K562 (cell line): ENCODE measurements around the gene TPK1. TPM values are rescaled to one million over a fixed set of nuclear protein-coding genes. Genes with fewer than 3 reads are reported as not detected.

Experiments
- ATAC-seq: fragments of 200-7000 bp; cut with Tn5 transposase; 3 replicates; pipeline ENCODE4 v1.9.1; 2020; ENCODE audit warnings: moderate library complexity
- BruUV-seq: library from RNA; stranded (reverse); fragments of 400-500 nt; replicated peaks from 2 replicates; lab custom pipeline; 2021; lab: Mats Ljungman, UMichigan
- CTCF ChIA-PET: fragments of 300-600 bp; formaldehyde crosslinking; extraction: SDS; loops from one replicate; lab custom pipeline; 2021; ENCODE audit warnings: low intra/inter-chr PET ratio; lab: Yijun Ruan, JAX
- POLR2A ChIA-PET: fragments of 300-600, 350-650 bp; sonication (Branson Sonifier 250); formaldehyde crosslinking; extraction: SDS; loops from one replicate; lab custom pipeline; 2021; ENCODE audit warnings: antibody characterized with exemption, inconsistent platforms; lab: Yijun Ruan, JAX
- DNase-seq, 4 experiments: peaks; one replicate each; pipeline versions ENCODE4 v3.0.0 to v3.0.0-alpha.2; 2011 to 2018; ENCODE audit warnings: low spot score in 3 of 4, mixed read lengths in 3 of 4; ENCODE audit errors: extremely low read depth in 1 of 4
- FAIRE-seq: peaks from 2 replicates; lab custom pipeline; 2011; peaks lifted over from hg19 to GRCh38; lab: Jason Lieb, UNC
- H2AFZ ChIP-seq: 2 replicates; pipeline ENCODE4 v1.6.0; 2011; ENCODE audit warnings: low read depth, low read length, control low read depth, inconsistent platforms
- H3K27ac ChIP-seq: fragments of 200-600 bp; 3 replicates; pipeline ENCODE4 v1.8.0; 2011; ENCODE audit warnings: low read depth, mild to moderate bottlenecking, control low read depth, inconsistent platforms, low read length, moderate library complexity, mixed read lengths; ENCODE audit errors: extremely low read depth
- H3K27me3 ChIP-seq, 2 experiments: fragments of 300-600 bp in 1 of 2; 2 replicates in 1 of 2; 3 replicates in 1 of 2; pipeline versions ENCODE4 v1.6.0 to v1.8.0; 2011; ENCODE audit warnings: inconsistent platforms in 2 of 2, low read length in 2 of 2, mild to moderate bottlenecking in 1 of 2, mixed read lengths in 1 of 2, moderate library complexity in 1 of 2; ENCODE audit not compliant: control insufficient read depth in 2 of 2, insufficient read depth in 2 of 2
- H3K36me3 ChIP-seq: fragments of 300-600 bp; 3 replicates; pipeline ENCODE4 v1.8.0; 2011; ENCODE audit warnings: mild to moderate bottlenecking, low read length, inconsistent platforms; ENCODE audit not compliant: control insufficient read depth, insufficient read depth
- H3K4me1 ChIP-seq, 2 experiments: fragments of 200-600 bp in 1 of 2; replicated peaks in 1 of 2; 2 replicates in 1 of 2; 3 replicates in 1 of 2; pipeline versions ENCODE4 v1.5.1 to v1.8.0; 2011; ENCODE audit warnings: inconsistent platforms in 2 of 2, low read length in 2 of 2, mild to moderate bottlenecking in 1 of 2, mixed read lengths in 1 of 2, moderate library complexity in 1 of 2; ENCODE audit not compliant: control insufficient read depth in 2 of 2, insufficient read depth in 2 of 2
- H3K4me2 ChIP-seq: 2 replicates; pipeline ENCODE4 v1.6.1; 2011; ENCODE audit warnings: low read length, control low read depth, inconsistent platforms, mixed read lengths; ENCODE audit not compliant: insufficient read depth
- H3K4me3 ChIP-seq: fragments of 200-600 bp; sonication (generic), shearing (Covaris generic); 2 replicates; pipeline ENCODE4 v1.5.1; 2016; ENCODE audit warnings: control low read depth, inconsistent platforms
- H3K79me2 ChIP-seq: fragments of 200-600 bp; 3 replicates; pipeline ENCODE4 v1.8.0; 2011; ENCODE audit warnings: low read length, inconsistent platforms; ENCODE audit not compliant: control insufficient read depth, insufficient read depth
- H3K9ac ChIP-seq, 2 experiments: 2 replicates each; pipeline versions ENCODE4 v1.6.0 to v1.6.1; 2011; ENCODE audit warnings: low read depth in 2 of 2, low read length in 2 of 2, control low read depth in 1 of 2, inconsistent platforms in 1 of 2, mild to moderate bottlenecking in 1 of 2, mixed read lengths in 1 of 2; ENCODE audit not compliant: insufficient read depth in 1 of 2
- H3K9me1 ChIP-seq: one replicate; pipeline ENCODE4 v1.6.0; 2011; ENCODE audit warnings: inconsistent platforms, mild to moderate bottlenecking, low read length, moderate library complexity; ENCODE audit not compliant: control insufficient read depth, insufficient read depth
- H3K9me3 ChIP-seq: replicated peaks from 2 replicates; pipeline ENCODE4 v1.5.1; 2011; ENCODE audit warnings: low read depth, low read length, inconsistent platforms; ENCODE audit not compliant: control insufficient read depth, insufficient read depth
- H4K20me1 ChIP-seq: replicated peaks from 2 replicates; pipeline ENCODE4 v1.6.1; 2011; ENCODE audit warnings: low read length, inconsistent platforms, mixed read lengths; ENCODE audit not compliant: control insufficient read depth, insufficient read depth
- CBX8 ChIP-seq: fragments of 200-600 bp; sonication (generic); IDR thresholded peaks from 2 replicates; pipeline ENCODE4 v1.6.1; 2012; ENCODE audit warnings: borderline replicate concordance, mixed run types, low read depth, mild to moderate bottlenecking, moderate library complexity, mixed read lengths, low read length, control low read depth, inconsistent platforms; ENCODE audit not compliant: poor library complexity, severe bottlenecking; ENCODE audit errors: extremely low read depth
- E4F1 ChIP-seq: fragments of 250-450 bp; sonication (Bioruptor Pico); IDR thresholded peaks from 2 replicates; pipeline ENCODE4 v1.5.0; 2021; ENCODE audit warnings: mild to moderate bottlenecking, borderline replicate concordance
- ERF ChIP-seq: fragments of 450-650 bp; formaldehyde crosslinking; IDR thresholded peaks from 2 replicates; pipeline ENCODE4 v1.4.0; 2020; ENCODE audit warnings: mild to moderate bottlenecking, mixed read lengths
- KDM4B ChIP-seq, 2 experiments: fragments of 450-650 bp in 1 of 2; sonication (generic) in 1 of 2; IDR thresholded peaks; 2 replicates each; pipeline ENCODE4 v1.6.1; 2016 to 2017; ENCODE audit warnings: borderline replicate concordance in 2 of 2, antibody characterized with exemption in 1 of 2, low read depth in 1 of 2, mild to moderate bottlenecking in 1 of 2
- RBM39 ChIP-seq: fragments of 200-400 bp; formaldehyde crosslinking; optimal IDR thresholded peaks from 2 replicates; pipeline ENCODE3; 2018; ENCODE audit warnings: low read depth, low read length
- SAP30 ChIP-seq: fragments of 200-600 bp; sonication (generic); IDR thresholded peaks from 2 replicates; pipeline ENCODE4 v1.6.1; 2012; ENCODE audit warnings: borderline replicate concordance, low read depth, mild to moderate bottlenecking, moderate library complexity, low read length, control low read depth, inconsistent platforms; ENCODE audit not compliant: insufficient read depth, poor library complexity, severe bottlenecking
- ZNF395 ChIP-seq: fragments of 200-800 bp; sonication (Bioruptor generic); IDR thresholded peaks from 2 replicates; pipeline ENCODE4 v1.6.1; 2017; ENCODE audit warnings: missing genetic modification characterization, missing compliant biosample characterization
- WGBS: fragments of 100-300 bp; shearing (Covaris generic); methylation state at CpG from one replicate; pipeline ENCODE4 v1.1.6; 2016; ENCODE audit warnings: low coverage, mixed read lengths; ENCODE audit not compliant: insufficient coverage; ENCODE audit errors: missing lambda C conversion rate; 5-methylcytosine and 5-hydroxymethylcytosine counted together
- in situ Hi-C: fragments of 300-500 bp; cut with MboI; formaldehyde crosslinking; loops from 4 replicates; pipeline ENCODE4 v1.15.0; 2018; ENCODE audit warnings: inconsistent platforms, mixed read lengths
- intact Hi-C: fragments of 100-400 bp; cut with micrococcal nuclease; formaldehyde crosslinking; loops from 2 replicates; pipeline ENCODE4 v1.14.2; 2022
- polyA plus RNA-seq, 8 experiments: library from polyadenylated mRNA; depleted of rRNA in 4 of 8; stranded (reverse) in 5 of 8; unstranded in 3 of 8; fragments of >200 nt; fragmentation: Nextera tagmentation in 2 of 8; fragmentation: Illumina TruSeq in 1 of 8; extraction: Ambion mirVana in 2 of 8; extraction: Trizol in 1 of 8; gene quantifications; 2 replicates each; pipeline versions ENCODE4 v1.2.1 to v1.2.3, GENCODE V29; 2011 to 2014; ENCODE audit warnings: inconsistent platforms in 1 of 8, missing spikeins in 1 of 8
- total RNA-seq, 7 experiments: library from RNA; depleted of rRNA in 6 of 7; stranded (reverse); fragments of >200 nt in 6 of 7; fragmentation: Illumina TruSeq in 2 of 7; extraction: Trizol in 2 of 7; gene quantifications; 2 replicates each; pipeline versions ENCODE4 v1.2.1 to v1.2.3, GENCODE V29; 2011 to 2021; ENCODE audit warnings: low replicate concordance in 1 of 7

The TPK1 gene
- total and polyA plus RNA-seq, 9 of the 15 experiments (the other 6 are each of a cell fraction or from before 2014, with no cell fraction given) = 5.1 to 16.2 (median 9.2) TPM

GRCh38 chr7:144529269-144529926 is 306.5 kb downstream of the TPK1 start:
- Histone ChIP-seq H3K4me2 (no peak overlapping the region), H3K4me3 (no peak overlapping the region), H3K36me3 (no peaks in the 10 kb centered on the region), H3K27ac (no peak overlapping the region), H4K20me1 (no peaks in the 10 kb centered on the region), H3K27me3 (no peaks in the 10 kb centered on the region), H3K4me1 (no peaks in the 10 kb centered on the region), H3K9me1 (no peaks in the 10 kb centered on the region), H2AFZ (no peak overlapping the region), H3K9ac (no peak overlapping the region), H3K79me2 (no peaks in the 10 kb centered on the region), H3K9me3 (no peaks in the 10 kb centered on the region)
- FAIRE-seq (no peak), ATAC-seq (no peak), DNase-seq (no peak)
- BruUV-seq = no TSS peak
- CTCF ChIA-PET = no interaction called here
- in situ Hi-C loops = no loop called here
- POLR2A ChIA-PET = no interaction called here
- intact Hi-C loops = no loop called here
- 1% methylated on average over 3 of the region's 3 CpGs for whole genome bisulfite sequencing
- no peak for TF ChIP-seq ERF (CRISPR knock-in tag)
- no peak for TF ChIP-seq RBM39

- Histone ChIP-seq H3K79me2 (no peaks in the 10 kb centered on the region), H3K9ac (no peak overlapping the region), H4K20me1 (no peaks in the 10 kb centered on the region), H3K36me3 (no peaks in the 10 kb centered on the region), H3K4me1 (no peaks in the 10 kb centered on the region), H3K4me3 (no peak overlapping the region), H3K27me3 (no peaks in the 10 kb centered on the region), H3K4me2 (no peak overlapping the region), H3K9me3 (no peaks in the 10 kb centered on the region), H3K27ac (no peak overlapping the region), H2AFZ (no peak overlapping the region), H3K9me1 (no peaks in the 10 kb centered on the region)
- no peak for DNase-seq
- no peak for FAIRE-seq
- no peak for ATAC-seq
- in situ Hi-C loops = no loop called here
- CTCF ChIA-PET = no interaction called here
- POLR2A ChIA-PET = no interaction called here
- intact Hi-C loops = no loop called here
- no TSS peak for BruUV-seq
- WGBS = 4% methylated on average over 4 of the region's 4 CpGs
- TF ChIP-seq CBX8 = no peak
- no peak for TF ChIP-seq ZNF395 (CRISPR knock-in tag)
- no peak for TF ChIP-seq SAP30
- TF ChIP-seq KDM4B (IDR thresholded peaks at IDR 0.05; ENCODE audit: borderline replicate concordance in 2 of 2, low read depth in 1 of 2) = no peak
- no peak for TF ChIP-seq E4F1 (CRISPR knock-in tag)
Measured at GRCh38 chr7:144528536-144529045, 307.3 kb downstream of the TPK1 start.
